ENCODE measurements around the gene BARD1.

GRCh38 chr2:214843823-214844222 is 34.3 kb upstream of the BARD1 start:
- TF ChIP-seq POLR2A (IDR thresholded peaks at IDR 0.05) (no peak), CTCF (IDR thresholded peaks at IDR 0.05 in 8 of 11, conservative IDR thresholded peaks at IDR 0.05 in 3 of 11) (no peak)
